Fibroblast of pulmonary artery (primary cell): ENCODE results near the gene PHACTR2.
"Not testable (repeated sequence)": the region's sequence is repeated elsewhere in the genome, so short reads cannot be mapped to it uniquely, and the experiment has no call there.

Source experiments
- DNase-seq: peaks from one replicate; pipeline ENCODE4 v3.0.0-alpha.2; 2010; ENCODE audit warnings: low read depth
- H3K4me3 ChIP-seq: replicated peaks from 2 replicates; pipeline ENCODE4 v1.5.1; 2011; ENCODE audit warnings: low read depth, mild to moderate bottlenecking, control low read depth, low read length, moderate library complexity
- TF ChIP-seq, protein P1 (sequence below): IDR thresholded peaks from 2 replicates; pipeline ENCODE4 v1.5.1; 2011; ENCODE audit warnings: mild to moderate bottlenecking, control low read depth, low read length, inconsistent platforms; ENCODE audit errors: missing control alignments

The PHACTR2 gene

DNA sequence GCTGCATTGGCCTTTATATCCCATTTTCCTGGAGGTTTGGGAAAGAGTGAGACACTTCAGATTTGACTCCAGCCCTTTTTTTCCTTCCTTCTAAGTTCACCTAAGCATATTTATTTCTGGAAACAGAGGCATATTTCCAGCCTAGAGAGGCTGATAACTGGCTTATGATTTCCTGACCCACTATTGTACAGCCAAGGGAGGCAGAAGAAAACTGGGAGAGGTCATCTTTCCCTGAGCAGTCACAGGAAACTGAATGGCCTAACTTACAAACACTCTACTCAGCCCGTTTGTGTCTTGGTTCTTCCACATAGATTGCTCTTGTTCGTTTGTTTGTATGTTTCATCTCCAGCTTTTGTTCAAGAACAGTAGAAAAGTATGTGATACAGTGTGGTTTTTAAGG lies 101.2 kb downstream of the PHACTR2 start:
- DNase-seq: no peak
- H3K4me3 ChIP-seq: no peak overlapping the region
- TF ChIP-seq, protein P1, sequence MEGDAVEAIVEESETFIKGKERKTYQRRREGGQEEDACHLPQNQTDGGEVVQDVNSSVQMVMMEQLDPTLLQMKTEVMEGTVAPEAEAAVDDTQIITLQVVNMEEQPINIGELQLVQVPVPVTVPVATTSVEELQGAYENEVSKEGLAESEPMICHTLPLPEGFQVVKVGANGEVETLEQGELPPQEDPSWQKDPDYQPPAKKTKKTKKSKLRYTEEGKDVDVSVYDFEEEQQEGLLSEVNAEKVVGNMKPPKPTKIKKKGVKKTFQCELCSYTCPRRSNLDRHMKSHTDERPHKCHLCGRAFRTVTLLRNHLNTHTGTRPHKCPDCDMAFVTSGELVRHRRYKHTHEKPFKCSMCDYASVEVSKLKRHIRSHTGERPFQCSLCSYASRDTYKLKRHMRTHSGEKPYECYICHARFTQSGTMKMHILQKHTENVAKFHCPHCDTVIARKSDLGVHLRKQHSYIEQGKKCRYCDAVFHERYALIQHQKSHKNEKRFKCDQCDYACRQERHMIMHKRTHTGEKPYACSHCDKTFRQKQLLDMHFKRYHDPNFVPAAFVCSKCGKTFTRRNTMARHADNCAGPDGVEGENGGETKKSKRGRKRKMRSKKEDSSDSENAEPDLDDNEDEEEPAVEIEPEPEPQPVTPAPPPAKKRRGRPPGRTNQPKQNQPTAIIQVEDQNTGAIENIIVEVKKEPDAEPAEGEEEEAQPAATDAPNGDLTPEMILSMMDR: no peak

DNA sequence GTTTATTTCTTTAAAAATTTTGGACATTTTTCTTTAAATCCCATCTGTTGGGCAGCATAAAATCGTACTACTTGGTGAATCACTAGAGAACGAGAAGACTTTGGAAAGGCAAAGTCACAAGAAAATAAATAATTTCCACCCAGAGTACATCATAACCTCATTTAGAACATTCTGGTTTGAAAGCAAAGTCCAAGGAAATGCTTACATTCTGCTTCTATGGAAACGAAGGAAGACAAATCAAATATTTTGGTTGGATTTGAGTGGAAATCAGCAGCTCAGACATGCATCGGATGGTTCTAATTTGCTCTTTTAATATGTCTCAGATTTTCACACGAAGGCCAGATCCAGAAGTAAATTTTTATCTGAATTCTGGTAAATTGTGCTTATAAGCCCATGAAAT lies 104.7 kb downstream of the PHACTR2 start:
- DNase-seq: no peak
- no peak overlapping the region for H3K4me3 ChIP-seq
- TF ChIP-seq, protein P1: no peak

DNA sequence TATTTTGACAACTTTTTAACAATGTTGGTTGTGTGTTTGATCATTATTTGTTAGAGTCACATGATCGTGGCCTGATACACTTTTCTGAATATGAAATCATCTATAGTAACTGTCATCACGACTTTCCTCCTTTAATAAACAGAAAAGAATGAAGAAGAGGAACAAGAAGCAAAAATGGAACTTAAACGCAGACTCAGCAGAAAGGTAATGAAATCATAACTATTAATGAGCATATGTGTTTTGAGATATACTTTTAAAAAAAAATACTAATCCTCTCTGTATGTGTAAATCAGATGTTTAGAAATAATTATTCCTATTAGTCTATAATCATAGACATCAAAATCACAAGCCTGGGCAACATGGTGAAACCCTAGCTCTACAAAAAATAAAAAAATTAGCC lies 105.3 kb downstream of the PHACTR2 start:
- H3K4me3 ChIP-seq: no peak overlapping the region
- no peak for DNase-seq
- TF ChIP-seq, protein P1: no peak

DNA sequence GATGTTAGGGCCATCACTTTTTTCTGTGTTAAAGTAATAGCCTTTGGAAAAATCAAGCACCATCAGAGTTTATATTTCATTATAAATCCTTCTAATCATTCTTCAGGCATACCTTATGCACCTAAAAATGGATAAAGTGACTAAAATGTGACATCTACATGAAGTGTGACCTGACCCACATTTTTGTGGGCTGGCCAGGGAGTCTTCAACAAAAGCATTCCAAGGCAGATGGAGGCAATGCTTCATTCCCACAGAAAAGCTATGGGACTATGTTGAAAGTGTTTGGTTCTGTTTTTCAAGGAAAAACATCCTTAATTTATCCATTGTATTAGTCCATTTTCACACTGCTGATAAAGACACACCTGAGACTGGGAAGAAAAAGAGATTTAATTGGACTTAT lies 106.6 kb downstream of the PHACTR2 start:
- no peak for DNase-seq
- no peak overlapping the region for H3K4me3 ChIP-seq
- TF ChIP-seq, protein P1: no peak

DNA sequence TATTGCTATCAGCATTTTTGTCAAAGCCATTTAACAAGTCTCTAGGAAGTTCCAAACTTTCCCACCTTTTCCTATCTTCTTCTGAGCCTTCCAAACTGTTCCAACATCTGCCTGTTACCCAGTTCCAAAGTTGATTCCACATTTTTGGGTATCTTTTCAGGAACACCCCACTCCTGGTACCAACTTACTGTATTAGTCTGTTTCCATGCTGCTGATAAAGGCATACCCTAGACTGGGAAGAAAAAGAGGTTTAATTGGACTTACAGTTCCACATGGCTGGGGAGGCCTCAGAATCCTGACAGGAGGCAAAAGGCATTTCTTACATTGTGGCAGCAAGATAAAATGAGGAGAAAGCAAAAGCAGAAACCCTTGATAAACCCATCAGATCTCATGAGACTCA lies 108.6 kb downstream of the PHACTR2 start:
- not testable (repeated sequence) for DNase-seq, H3K4me3 ChIP-seq

DNA sequence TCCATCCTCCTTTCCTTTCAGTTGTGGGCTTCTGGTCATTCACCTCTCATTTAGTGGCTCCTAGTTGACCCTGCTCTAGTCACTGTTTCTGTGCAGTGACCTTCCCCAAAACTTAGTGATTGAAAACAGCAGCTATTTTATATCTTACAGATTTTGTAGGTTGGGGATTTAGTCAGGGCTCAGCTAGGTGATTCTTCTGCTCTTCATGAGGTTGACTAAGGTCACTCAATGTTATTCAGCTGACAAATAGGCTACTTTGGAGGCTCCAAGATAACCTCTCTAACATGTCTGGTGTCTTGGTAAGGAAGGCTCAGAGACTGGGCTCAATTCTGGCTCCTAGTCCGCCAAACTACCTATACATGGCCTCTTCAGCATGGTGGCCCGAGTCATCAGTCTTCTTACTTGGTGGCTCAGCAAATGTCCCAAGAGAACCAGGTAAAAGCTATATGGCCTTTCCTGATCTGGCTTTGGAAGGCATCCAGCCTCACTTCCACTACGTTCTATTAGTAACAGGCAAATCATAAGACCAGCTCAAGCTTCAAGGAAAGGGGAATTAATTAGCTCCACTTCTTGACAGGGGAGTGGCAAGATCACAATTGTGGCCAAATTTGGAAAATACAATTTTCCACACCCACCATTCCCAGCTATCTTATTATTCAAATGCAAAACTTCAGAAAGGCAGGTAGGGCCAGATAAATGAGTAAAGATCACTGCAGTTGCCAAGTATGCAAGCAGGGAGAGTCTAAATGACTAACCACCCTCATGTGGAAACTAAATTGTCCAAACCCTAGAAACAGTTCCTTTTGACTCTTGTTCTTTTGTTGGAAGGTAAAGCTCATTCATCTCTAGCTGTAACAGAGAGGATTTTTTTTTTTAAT lies 114.9 kb downstream of the PHACTR2 start:
- H3K4me3 ChIP-seq: no peak overlapping the region
- TF ChIP-seq, protein P1: no peak
- no peak for DNase-seq

DNA sequence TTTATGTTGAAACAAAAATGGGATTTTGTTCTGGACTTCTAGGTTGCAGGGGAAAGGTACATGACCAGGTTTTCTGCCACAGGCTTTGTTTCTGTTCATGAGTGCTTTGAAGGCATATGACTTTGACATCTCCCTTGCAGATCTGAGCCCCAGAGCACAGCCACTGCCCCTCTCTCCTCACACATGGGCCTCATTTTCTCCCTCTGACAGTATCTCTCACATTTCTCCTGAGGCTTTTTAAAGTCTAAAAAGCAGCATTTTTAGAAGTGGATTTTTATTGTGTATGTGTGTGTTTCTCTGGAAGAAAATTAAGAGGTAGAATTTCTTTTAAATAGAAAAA lies 115.5 kb downstream of the PHACTR2 start:
- DNase-seq: no peak
- H3K4me3 ChIP-seq: no peak overlapping the region
- TF ChIP-seq, protein P1: no peak

DNA sequence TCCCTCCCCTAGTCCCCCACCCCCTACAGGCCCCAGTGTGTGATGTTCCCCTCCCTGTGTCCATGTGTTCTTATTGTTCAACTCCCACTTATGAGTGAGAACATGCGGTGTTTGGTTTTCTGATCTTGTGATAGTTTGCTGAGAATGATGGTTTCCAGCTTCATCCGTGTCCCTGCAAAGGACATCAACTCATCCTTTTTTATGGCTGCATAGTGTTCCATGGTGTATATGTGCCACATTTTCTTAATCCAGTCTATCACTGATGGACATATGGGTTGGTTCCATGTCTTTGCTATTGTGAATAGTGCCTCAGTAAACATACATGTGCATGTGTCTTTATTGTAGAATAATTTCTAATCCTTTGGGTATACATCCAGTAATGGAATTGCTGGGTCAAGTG lies 118.8 kb downstream of the PHACTR2 start:
- DNase-seq, H3K4me3 ChIP-seq: not testable (repeated sequence)

DNA sequence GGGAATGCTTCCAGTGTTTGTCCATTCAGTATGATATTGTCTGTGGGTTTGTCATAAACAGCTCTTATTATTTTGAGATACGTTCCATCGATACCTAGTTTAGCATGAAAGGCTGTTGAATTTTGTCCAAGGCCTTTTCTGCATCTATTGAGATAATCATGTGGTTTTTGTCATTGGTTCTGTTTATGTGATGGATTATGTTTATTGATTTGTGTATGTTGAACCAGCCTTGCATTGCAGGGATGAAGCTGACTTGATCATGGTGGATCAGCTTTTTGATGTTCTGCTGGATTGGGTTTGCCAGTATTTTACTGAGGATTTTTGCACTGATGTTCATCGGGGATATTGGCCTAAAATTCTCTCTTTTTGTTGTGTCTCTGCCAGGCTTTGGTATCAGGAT lies 120.7 kb downstream of the PHACTR2 start:
- not testable (repeated sequence) for DNase-seq, H3K4me3 ChIP-seq
